Upper lobe of left lung (tissue), 6 donors: ENCODE data around the gene UGT1A4. TPM values are rescaled to one million over a fixed set of nuclear protein-coding genes. Genes with fewer than 3 reads are reported as not detected.

ENCODE experiments used
- ATAC-seq, 2 donors: fragments of 200-7000 bp; cut with Tn5 transposase; one replicate each; pipeline ENCODE4 v1.9.1; 2022; ENCODE audit warnings: mild to moderate bottlenecking in 2 of 2, moderate library complexity in 2 of 2; ENCODE audit not compliant: low FRiP score in 2 of 2
- DNase-seq, 2 donors: peaks; one replicate each; pipeline ENCODE4 v3.0.0-alpha.2; 2019 to 2020
- H3K27ac ChIP-seq, 4 donors: fragments of 200-600 bp; sonication (generic); one replicate each; pipeline ENCODE4 v1.5.1; 2016 to 2019
- H3K27me3 ChIP-seq, 4 donors: fragments of 200-600 bp; sonication (generic); one replicate each; pipeline ENCODE4 v1.5.1; 2017 to 2019
- H3K36me3 ChIP-seq, 4 donors: fragments of 200-600 bp; sonication (generic); one replicate each; pipeline ENCODE4 v1.5.1; 2016 to 2019
- H3K4me1 ChIP-seq, 4 donors: fragments of 200-600 bp; sonication (generic); one replicate each; pipeline ENCODE4 v1.5.1; 2018 to 2019
- H3K4me3 ChIP-seq, 4 donors: fragments of 200-600 bp; sonication (generic); one replicate each; pipeline ENCODE4 v1.5.1; 2017 to 2019; ENCODE audit warnings: mild to moderate bottlenecking in 2 of 4, moderate library complexity in 1 of 4
- H3K9me3 ChIP-seq, 4 donors: fragments of 200-600 bp; sonication (generic); one replicate each; pipeline ENCODE4 v1.5.1; 2018 to 2019
- CTCF ChIP-seq, 6 experiments: fragments of 450-650 bp in 4 of 6; fragments of 200-600 bp in 2 of 6; sonication (generic) in 2 of 6; IDR thresholded peaks; one replicate each; pipeline ENCODE4 v1.5.1; 2016 to 2019; ENCODE audit warnings: antibody characterized with exemption in 6 of 6
- EP300 ChIP-seq, 4 donors: sonication (generic); formaldehyde crosslinking; IDR thresholded peaks; one replicate each; pipeline ENCODE4 v1.5.1; 2017; ENCODE audit warnings: antibody characterized with exemption in 4 of 4, control low read depth in 2 of 4
- POLR2A ChIP-seq, 4 donors: fragments of 450-650 bp; IDR thresholded peaks; one replicate each; pipeline ENCODE4 v1.5.1; 2016 to 2017; ENCODE audit warnings: antibody characterized with exemption in 4 of 4, mild to moderate bottlenecking in 2 of 4
- POLR2AphosphoS5 ChIP-seq, 2 donors: sonication (generic); formaldehyde crosslinking; IDR thresholded peaks; one replicate each; pipeline ENCODE4 v1.5.1; 2017; ENCODE audit warnings: antibody characterized with exemption in 2 of 2
- WGBS, 2 donors: methylation state at CpG; one replicate each; pipeline ENCODE4 v1.1.5; 2017 to 2018; 5-methylcytosine and 5-hydroxymethylcytosine counted together
- total RNA-seq, 6 donors: library from RNA; depleted of rRNA in 4 of 6; stranded (reverse); fragments of >200 nt in 4 of 6; gene quantifications; one replicate each; pipeline versions ENCODE4 v1.1.0 to v1.2.1, GENCODE V29; 2016 to 2021
- donor health status: DM: no; HTN: no; CAD: no; lungs with moderate emphysema.
- donor health status: DM: no; HTN: yes; CAD: no; lungs with severe emphysema.

The UGT1A4 gene
- total RNA-seq, 6 donors from 2014 or later = 0.14 to 0.69 (median 0.27) TPM; not detected in 2

DNA sequence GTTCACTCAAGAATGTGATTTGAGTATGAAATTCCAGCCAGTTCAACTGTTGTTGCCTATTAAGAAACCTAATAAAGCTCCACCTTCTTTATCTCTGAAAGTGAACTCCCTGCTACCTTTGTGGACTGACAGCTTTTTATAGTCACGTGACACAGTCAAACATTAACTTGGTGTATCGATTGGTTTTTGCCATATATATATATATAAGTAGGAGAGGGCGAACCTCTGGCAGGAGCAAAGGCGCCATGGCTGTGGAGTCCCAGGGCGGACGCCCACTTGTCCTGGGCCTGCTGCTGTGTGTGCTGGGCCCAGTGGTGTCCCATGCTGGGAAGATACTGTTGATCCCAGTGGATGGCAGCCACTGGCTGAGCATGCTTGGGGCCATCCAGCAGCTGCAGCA lies 41.5 kb downstream of the UGT1A4 start, which contains the start of gene UGT1A1:
UGT1A1 (plus strand) TSS at position 228 of the 400 bp plus-strand sequence; CDS start at position 246, 18 bp downstream.
- H3K4me1 ChIP-seq = no peaks in the 10 kb centered on the region
- peak in 1 of 2 donors; percentile 42 for DNase-seq
- no peaks in the 10 kb centered on the region for H3K36me3 ChIP-seq
- H3K27ac ChIP-seq = no peak within 1 kb of the TSS
- ATAC-seq = no peak
- H3K4me3 ChIP-seq = no peak within 1 kb of the TSS
- no peaks in the 10 kb centered on the region for H3K9me3 ChIP-seq
- 83 to 87% methylated on average over 5 to 6 of the region's 6 CpGs for WGBS, 2 donors
- TF ChIP-seq POLR2AphosphoS5 (IDR thresholded peaks at IDR 0.05) = no peak
- no peak for TF ChIP-seq POLR2A (IDR thresholded peaks at IDR 0.05)
- no peak for TF ChIP-seq CTCF (IDR thresholded peaks at IDR 0.05)
- TF ChIP-seq EP300 (IDR thresholded peaks at IDR 0.05) = no peak
- no peaks in the 10 kb centered on the region for H3K27me3 ChIP-seq

DNA sequence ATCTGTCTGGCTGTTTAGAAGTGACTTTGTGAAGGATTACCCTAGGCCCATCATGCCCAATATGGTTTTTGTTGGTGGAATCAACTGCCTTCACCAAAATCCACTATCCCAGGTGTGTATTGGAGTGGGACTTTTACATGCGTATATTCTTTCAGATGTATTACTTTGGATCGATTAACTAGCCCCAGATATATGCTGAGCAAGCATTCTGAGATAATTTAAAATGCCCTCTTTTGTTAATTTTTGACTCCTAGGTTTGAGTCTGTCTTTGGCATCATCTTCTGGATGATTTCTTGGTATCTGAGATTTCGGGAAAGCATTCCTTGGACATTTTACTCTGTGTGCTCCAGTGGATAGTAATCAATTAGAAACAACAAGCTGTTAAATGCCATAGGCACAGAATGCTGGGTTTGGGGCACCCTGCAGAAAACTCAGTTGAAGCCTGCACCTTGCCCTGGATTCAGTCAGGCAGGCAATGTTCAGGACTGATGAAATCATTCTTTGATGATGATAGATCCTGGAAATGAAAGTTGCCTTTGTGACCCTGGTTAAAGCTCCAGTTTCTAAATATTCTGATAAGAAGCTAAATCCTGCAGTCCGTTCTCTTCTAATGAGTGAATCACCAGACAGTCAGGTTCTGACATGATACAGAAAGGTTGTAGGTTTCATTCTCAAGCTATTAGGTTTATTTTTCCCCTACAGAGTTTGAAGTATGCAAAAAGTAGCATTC lies 42.7 kb downstream of the UGT1A4 start:
- WGBS, 2 donors = 82 to 83% methylated on average over 4 of the region's 4 CpGs
- no peaks in the 10 kb centered on the region for H3K4me1 ChIP-seq
- TF ChIP-seq CTCF (IDR thresholded peaks at IDR 0.05) (no peak), POLR2AphosphoS5 (IDR thresholded peaks at IDR 0.05) (no peak), EP300 (IDR thresholded peaks at IDR 0.05) (no peak), POLR2A (IDR thresholded peaks at IDR 0.05) (no peak)
- DNase-seq = no peak
- no peak overlapping the region for H3K27ac ChIP-seq
- H3K27me3 ChIP-seq = no peaks in the 10 kb centered on the region
- no peaks in the 10 kb centered on the region for H3K9me3 ChIP-seq
- H3K36me3 ChIP-seq = no peaks in the 10 kb centered on the region
- ATAC-seq = no peak
- no peak overlapping the region for H3K4me3 ChIP-seq

GRCh38 chr2:233764264-233764663 lies 45.7 kb downstream of the UGT1A4 start:
- Histone ChIP-seq H3K4me3 (no peak overlapping the region), H3K27ac (no peak overlapping the region), H3K4me1 (no peaks in the 10 kb centered on the region), H3K36me3 (no peaks in the 10 kb centered on the region), H3K27me3 (no peaks in the 10 kb centered on the region), H3K9me3 (no peaks in the 10 kb centered on the region)
- WGBS, 2 donors = 74 to 81% methylated on average over 7 of the region's 7 CpGs
- no peak for DNase-seq
- no peak for ATAC-seq
- TF ChIP-seq POLR2A (IDR thresholded peaks at IDR 0.05) (no peak), CTCF (IDR thresholded peaks at IDR 0.05) (no peak), EP300 (IDR thresholded peaks at IDR 0.05) (no peak), POLR2AphosphoS5 (IDR thresholded peaks at IDR 0.05) (no peak)

- no peak overlapping the region for H3K4me3 ChIP-seq
- ATAC-seq (no peak), DNase-seq (no peak)
- H3K9me3 ChIP-seq = no peaks in the 10 kb centered on the region
- no peak overlapping the region for H3K27ac ChIP-seq
- 47 to 74% methylated on average over 2 to 3 of the region's 3 CpGs for WGBS, 2 donors
- H3K27me3 ChIP-seq = no peaks in the 10 kb centered on the region
- no peaks in the 10 kb centered on the region for H3K36me3 ChIP-seq
- H3K4me1 ChIP-seq = no peaks in the 10 kb centered on the region
- no peak for TF ChIP-seq POLR2AphosphoS5 (IDR thresholded peaks at IDR 0.05)
- TF ChIP-seq POLR2A (IDR thresholded peaks at IDR 0.05) = no peak
- no peak for TF ChIP-seq EP300 (IDR thresholded peaks at IDR 0.05)
- TF ChIP-seq CTCF (IDR thresholded peaks at IDR 0.05) = no peak
These were observed 46.2 kb downstream of the UGT1A4 start for GRCh38 chr2:233764761-233765160.

- 79 to 82% methylated on average over 4 of the region's 4 CpGs for WGBS, 2 donors
These were observed 47.9 kb downstream of the UGT1A4 start for GRCh38 chr2:233766416-233766815.

More at GRCh38 chr2:233766416-233766815, 47.9 kb downstream of the UGT1A4 start:
- Histone ChIP-seq H3K36me3 (no peaks in the 10 kb centered on the region), H3K27me3 (no peaks in the 10 kb centered on the region), H3K9me3 (no peaks in the 10 kb centered on the region), H3K27ac (no peak overlapping the region), H3K4me3 (no peak overlapping the region), H3K4me1 (no peaks in the 10 kb centered on the region)
- DNase-seq = no peak
- no peak for TF ChIP-seq POLR2A (IDR thresholded peaks at IDR 0.05)
- TF ChIP-seq EP300 (IDR thresholded peaks at IDR 0.05) = no peak
- no peak for TF ChIP-seq POLR2AphosphoS5 (IDR thresholded peaks at IDR 0.05)
- TF ChIP-seq CTCF (IDR thresholded peaks at IDR 0.05) = no peak
- ATAC-seq = no peak
